Adipocyte (in vitro differentiated cells): ENCODE measurements around the gene PIBF1.

Source experiments
- DNase-seq: peaks from one replicate; pipeline ENCODE4 v3.0.0-alpha.2; 2015; ENCODE audit warnings: low read depth
- H3K27me3 ChIP-seq: replicated peaks from 2 replicates; pipeline ENCODE4 v1.7.0; 2013; ENCODE audit warnings: mild to moderate bottlenecking, low read length, moderate library complexity; ENCODE audit not compliant: control insufficient read depth, insufficient read depth
- H3K36me3 ChIP-seq: 2 replicates; pipeline ENCODE4 v1.7.0; 2013; ENCODE audit warnings: low read length, mild to moderate bottlenecking, moderate library complexity; ENCODE audit not compliant: control insufficient read depth, insufficient read depth, severe bottlenecking
- H3K4me1 ChIP-seq: 2 replicates; pipeline ENCODE4 v1.7.0; 2013; ENCODE audit warnings: mild to moderate bottlenecking, low read length, moderate library complexity; ENCODE audit not compliant: control insufficient read depth, insufficient read depth
- H3K4me3 ChIP-seq: 2 replicates; pipeline ENCODE4 v1.7.0; 2013; ENCODE audit warnings: mild to moderate bottlenecking, low read length, moderate library complexity
- H3K9ac ChIP-seq: 2 replicates; pipeline ENCODE4 v1.7.0; 2013; ENCODE audit warnings: mild to moderate bottlenecking, low read length, moderate library complexity
- H3K9me3 ChIP-seq: 2 replicates; pipeline ENCODE4 v1.7.0; 2013; ENCODE audit warnings: mild to moderate bottlenecking, low read length, moderate library complexity; ENCODE audit not compliant: control insufficient read depth

Gene PIBF1

DNA sequence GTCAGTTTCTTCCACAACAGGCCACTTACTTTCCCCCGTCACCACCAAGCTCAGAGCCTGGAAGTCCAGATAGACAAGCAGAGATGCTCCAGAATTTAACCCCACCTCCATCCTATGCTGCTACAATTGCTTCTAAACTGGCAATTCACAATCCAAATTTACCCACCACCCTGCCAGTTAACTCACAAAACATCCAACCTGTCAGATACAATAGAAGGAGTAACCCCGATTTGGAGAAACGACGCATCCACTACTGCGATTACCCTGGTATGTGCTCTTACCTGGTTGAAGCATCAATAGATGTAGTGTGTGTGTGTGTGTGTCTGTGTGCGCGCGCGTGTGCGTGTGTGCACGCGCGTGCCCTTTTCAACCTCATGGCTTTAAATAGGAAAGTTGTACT lies 280.5 kb downstream of the PIBF1 start:
- Histone ChIP-seq H3K4me1 (peaks cover 19% of the 10 kb centered on the region), H3K4me3 (no peak overlapping the region), H3K9ac (no peak overlapping the region), H3K9me3 (no peaks in the 10 kb centered on the region), H3K27me3 (no peaks in the 10 kb centered on the region), H3K36me3 (peaks cover 20% of the 10 kb centered on the region)
- DNase-seq: no peak

DNA sequence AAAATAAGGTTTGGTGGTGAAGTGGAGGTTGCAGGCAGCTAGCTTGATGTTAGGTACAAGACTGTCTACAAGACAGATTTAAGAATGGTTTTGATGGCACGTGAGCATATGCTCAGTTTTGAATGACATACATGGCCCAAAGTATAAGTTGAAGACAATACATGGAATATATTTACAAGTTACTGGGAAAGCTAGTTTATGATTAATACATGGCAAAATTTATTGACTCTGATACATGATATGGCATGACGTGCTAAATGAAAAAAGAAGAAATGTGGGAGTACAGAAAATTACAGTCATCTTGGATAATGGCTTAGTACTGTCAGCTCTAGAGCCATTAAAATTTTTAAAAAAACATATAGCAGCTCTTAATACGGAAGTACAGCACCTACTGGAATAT lies 281.2 kb downstream of the PIBF1 start:
- H3K36me3 ChIP-seq: peaks cover 20% of the 10 kb centered on the region
- no peaks in the 10 kb centered on the region for H3K27me3 ChIP-seq
- H3K4me1 ChIP-seq: peaks cover 15% of the 10 kb centered on the region
- no peak overlapping the region for H3K9ac ChIP-seq
- no peaks in the 10 kb centered on the region for H3K9me3 ChIP-seq
- H3K4me3 ChIP-seq: no peak overlapping the region
- DNase-seq: no peak

DNA sequence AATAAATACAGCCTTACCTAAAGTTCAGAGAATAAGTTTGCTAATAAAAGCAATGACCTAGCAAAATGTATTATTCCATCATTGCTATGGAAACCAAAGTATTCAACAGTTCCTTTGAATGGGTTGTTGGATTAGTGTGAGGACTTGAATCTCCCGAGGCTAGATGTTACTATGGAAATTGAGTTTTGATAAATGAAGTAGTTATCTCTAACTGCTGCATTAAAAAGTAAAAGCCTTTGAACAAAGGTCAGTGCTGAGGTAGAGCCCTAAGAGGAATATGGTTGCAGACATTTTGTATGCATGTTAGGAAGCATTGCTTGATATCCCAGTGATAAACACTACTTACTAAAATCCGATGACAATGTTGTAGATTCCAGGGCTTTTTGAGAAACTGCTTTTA lies 283.1 kb downstream of the PIBF1 start:
- Histone ChIP-seq H3K27me3 (no peaks in the 10 kb centered on the region), H3K36me3 (peaks cover 20% of the 10 kb centered on the region), H3K4me1 (peaks cover 12% of the 10 kb centered on the region), H3K4me3 (no peak overlapping the region), H3K9me3 (no peaks in the 10 kb centered on the region), H3K9ac (no peak overlapping the region)
- no peak for DNase-seq

- H3K4me3 ChIP-seq: no peak overlapping the region
- H3K9me3 ChIP-seq: no peaks in the 10 kb centered on the region
- peaks cover 20% of the 10 kb centered on the region for H3K36me3 ChIP-seq
- H3K27me3 ChIP-seq: no peaks in the 10 kb centered on the region
- H3K4me1 ChIP-seq: peaks cover 10% of the 10 kb centered on the region
- no peak overlapping the region for H3K9ac ChIP-seq
- no peak for DNase-seq
Measured at GRCh38 chr13:73065665-73066340, 283.9 kb downstream of the PIBF1 start.
